GM23248 (cell line): ENCODE data around the gene CDCA3.

Source experiments
- EZH2 ChIP-seq: fragments of 200-600 bp; sonication (generic); IDR thresholded peaks from 2 replicates; pipeline ENCODE4 v1.6.1; 2018; ENCODE audit warnings: antibody characterized with exemption, mild to moderate bottlenecking; ENCODE audit not compliant: insufficient read depth, poor library complexity, severe bottlenecking
- EZH2phosphoT487 ChIP-seq: fragments of 200-600 bp; sonication (generic); IDR thresholded peaks from 2 replicates; pipeline ENCODE4 v1.6.1; 2018; ENCODE audit warnings: antibody characterized with exemption, moderate library complexity, mild to moderate bottlenecking, low read depth; ENCODE audit not compliant: insufficient read depth

DNA sequence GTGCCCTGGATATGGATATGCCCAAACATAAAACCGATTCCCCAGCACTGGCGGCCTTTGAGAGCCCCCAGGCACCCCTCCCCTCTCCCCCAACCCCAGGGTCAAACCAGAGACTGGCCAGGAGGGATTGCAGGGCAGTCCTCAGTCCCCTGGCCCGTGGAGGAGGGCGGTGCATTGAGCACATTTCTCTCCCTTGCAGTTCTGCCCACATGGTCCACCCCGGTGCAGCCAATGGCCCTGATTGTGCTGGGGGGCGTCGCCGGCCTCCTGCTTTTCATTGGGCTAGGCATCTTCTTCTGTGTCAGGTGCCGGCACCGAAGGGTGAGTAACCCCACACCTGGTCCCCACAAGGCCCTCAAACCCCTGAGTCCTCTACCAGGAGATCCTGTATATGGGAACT lies 32.9 kb downstream of the CDCA3 start:
- TF ChIP-seq EZH2phosphoT487, result no peak
- no peak for TF ChIP-seq EZH2
